Neutrophil (primary cell): ENCODE results near the gene AK1.

ENCODE experiments used
- H3K27ac ChIP-seq: fragments of 200-600 bp; sonication (generic); 2 replicates; pipeline ENCODE4 v1.5.1; 2016; ENCODE audit warnings: mild to moderate bottlenecking, moderate library complexity
- H3K27me3 ChIP-seq: fragments of 200-600 bp; sonication (generic); 2 replicates; pipeline ENCODE4 v1.6.0; 2016; ENCODE audit warnings: mild to moderate bottlenecking
- H3K36me3 ChIP-seq: fragments of 200-600 bp; sonication (generic); 2 replicates; pipeline ENCODE4 v1.5.1; 2017
- H3K4me1 ChIP-seq, 2 experiments: fragments of 200-600 bp in 1 of 2; sonication (generic) in 1 of 2; 1 replicate in 1 of 2; 2 replicates in 1 of 2; pipeline versions ENCODE4 v1.5.1 to v1.6.1; 2013 to 2016; ENCODE audit warnings: low read depth in 1 of 2, low read length in 1 of 2, mild to moderate bottlenecking in 1 of 2, moderate library complexity in 1 of 2; ENCODE audit not compliant: control insufficient read depth in 1 of 2, insufficient read depth in 1 of 2
- H3K4me3 ChIP-seq, 2 experiments: fragments of 200-600 bp in 1 of 2; sonication (generic) in 1 of 2; 1 replicate in 1 of 2; 2 replicates in 1 of 2; pipeline ENCODE4 v1.5.1; 2013 to 2016; ENCODE audit warnings: low read depth in 1 of 2, low read length in 1 of 2, mild to moderate bottlenecking in 1 of 2, moderate library complexity in 1 of 2
- H3K9me3 ChIP-seq: fragments of 200-600 bp; sonication (generic); 2 replicates; pipeline ENCODE4 v1.5.1; 2016
- CTCF ChIP-seq: fragments of 200-600 bp; sonication (generic); IDR thresholded peaks from 2 replicates; pipeline ENCODE4 v1.5.1; 2016; ENCODE audit warnings: antibody characterized with exemption

AK1 gene, protein sequence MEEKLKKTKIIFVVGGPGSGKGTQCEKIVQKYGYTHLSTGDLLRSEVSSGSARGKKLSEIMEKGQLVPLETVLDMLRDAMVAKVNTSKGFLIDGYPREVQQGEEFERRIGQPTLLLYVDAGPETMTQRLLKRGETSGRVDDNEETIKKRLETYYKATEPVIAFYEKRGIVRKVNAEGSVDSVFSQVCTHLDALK

GRCh38 chr9:127877566-127877998 lies at the start of gene AK1:
Gene AK1, minus strand, starts transcription at chr9:127877675. Its CDS starts 3,058 bp downstream, at chr9:127874617.
- Histone ChIP-seq H3K27ac (no peak within 1 kb of the TSS), H3K4me3 (no peak within 1 kb of the TSS), H3K27me3 (peaks cover 32% of the 10 kb centered on the region), H3K9me3 (no peaks in the 10 kb centered on the region), H3K4me1 (peaks cover 0 to 7% of the 10 kb centered on the region in 2 experiments), H3K36me3 (no peaks in the 10 kb centered on the region)
- no peak for TF ChIP-seq CTCF

DNA sequence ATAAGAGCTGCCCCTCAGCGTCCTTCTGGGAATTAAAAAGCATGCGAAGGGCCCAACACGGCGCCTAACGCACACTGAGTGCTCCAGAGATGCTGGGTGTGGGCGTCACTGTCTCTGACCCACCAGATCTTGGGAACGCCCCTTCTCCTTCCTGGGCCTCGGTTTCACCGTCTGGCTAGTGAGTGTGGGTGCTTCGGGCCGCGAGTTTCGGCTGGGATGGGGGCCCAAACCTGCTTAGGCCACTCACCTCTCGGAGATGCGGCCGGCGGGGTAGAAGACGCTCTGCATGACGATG lies 49.4 kb upstream of the AK1 start:
- no peak for TF ChIP-seq CTCF
- Histone ChIP-seq H3K4me3 (peak overlapping the region in 1 of 2 experiments; percentile 34), H3K27ac (no peak overlapping the region), H3K9me3 (no peaks in the 10 kb centered on the region), H3K36me3 (no peaks in the 10 kb centered on the region), H3K4me1 (peaks cover 22 to 31% of the 10 kb centered on the region in 2 experiments), H3K27me3 (peaks cover 99% of the 10 kb centered on the region)

DNA sequence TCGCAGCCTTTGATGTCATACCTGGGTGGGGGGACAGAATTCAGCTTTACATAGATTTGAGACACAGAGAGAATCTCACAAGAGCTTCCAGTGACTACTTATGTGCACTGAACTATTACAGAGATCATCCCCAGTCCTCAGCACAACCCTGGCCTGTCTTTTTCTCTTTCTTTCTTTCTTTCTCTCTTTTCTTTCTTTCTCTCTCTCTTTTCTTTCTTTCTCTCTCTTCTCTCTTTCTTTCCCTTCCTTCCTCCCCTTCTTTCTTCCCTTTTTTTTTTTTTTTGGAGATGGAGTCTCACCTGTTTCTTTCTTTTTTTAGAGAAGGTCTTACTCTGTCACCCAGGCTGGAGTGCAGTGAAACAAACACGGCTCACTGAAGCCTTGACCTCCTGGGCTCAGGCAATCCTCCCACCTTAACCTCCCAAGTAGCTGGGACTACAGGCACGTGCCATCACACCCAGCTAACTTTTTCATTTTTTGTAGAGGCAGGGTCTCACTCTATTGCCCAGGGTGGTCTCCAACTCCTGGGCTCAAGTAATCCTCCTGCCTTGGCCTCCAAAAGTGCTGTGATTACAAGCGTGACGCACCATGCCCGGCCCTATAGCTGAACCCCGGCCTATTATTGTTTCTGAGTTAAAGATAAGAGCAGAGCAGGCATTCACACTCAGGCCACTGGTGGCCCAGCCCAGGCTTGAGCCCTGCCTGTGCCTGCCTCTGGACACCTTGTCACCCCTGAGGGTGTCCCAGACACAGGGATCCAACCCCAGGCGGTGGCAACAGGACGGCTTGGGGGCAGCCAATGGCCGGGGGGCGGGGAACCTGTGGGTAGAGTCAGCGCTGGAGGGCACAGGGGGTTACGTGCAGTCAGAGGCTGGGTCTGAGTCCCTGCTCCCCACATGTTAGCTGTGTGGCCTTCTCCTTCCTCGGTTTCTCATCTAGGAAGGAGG lies 48.8 kb upstream of the AK1 start:
- no peak for TF ChIP-seq CTCF
- H3K4me3 ChIP-seq = no peak overlapping the region
- peaks cover 28 to 36% of the 10 kb centered on the region in 2 experiments for H3K4me1 ChIP-seq
- H3K9me3 ChIP-seq = no peaks in the 10 kb centered on the region
- H3K27ac ChIP-seq = no peak overlapping the region
- peaks cover 96% of the 10 kb centered on the region for H3K27me3 ChIP-seq
- no peaks in the 10 kb centered on the region for H3K36me3 ChIP-seq

GRCh38 chr9:127924736-127925444 lies 47.4 kb upstream of the AK1 start:
- Histone ChIP-seq H3K4me3 (no peak overlapping the region), H3K4me1 (peaks cover 25 to 31% of the 10 kb centered on the region in 2 experiments), H3K36me3 (no peaks in the 10 kb centered on the region), H3K9me3 (no peaks in the 10 kb centered on the region), H3K27ac (no peak overlapping the region), H3K27me3 (peaks cover 83% of the 10 kb centered on the region)
- no peak for TF ChIP-seq CTCF

DNA sequence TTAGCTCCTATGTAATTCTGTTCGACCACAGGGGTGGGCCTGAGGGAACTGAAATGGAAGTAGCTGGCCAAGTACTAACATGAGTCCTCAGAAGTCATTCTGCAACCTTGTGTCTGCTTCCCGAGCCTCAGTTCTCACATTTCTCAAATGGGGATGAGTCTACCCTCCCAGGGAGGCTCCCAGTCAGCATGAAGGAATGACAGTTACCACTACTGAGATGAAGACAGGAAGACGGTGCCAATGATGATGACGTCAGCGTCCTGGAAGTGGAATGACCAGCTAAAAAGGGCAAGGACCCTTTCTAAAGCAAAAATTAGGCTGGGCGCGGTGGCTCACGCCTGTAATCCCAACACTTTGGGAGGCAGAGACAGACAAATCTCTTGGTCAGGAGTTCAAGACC lies 46.3 kb upstream of the AK1 start:
- Histone ChIP-seq H3K36me3 (no peaks in the 10 kb centered on the region), H3K4me1 (peaks cover 36 to 42% of the 10 kb centered on the region in 2 experiments), H3K27ac (no peak overlapping the region), H3K4me3 (no peak overlapping the region), H3K27me3 (peaks cover 71% of the 10 kb centered on the region), H3K9me3 (no peaks in the 10 kb centered on the region)
- no peak for TF ChIP-seq CTCF
